Suprapubic skin (tissue), 4 donors: ENCODE data around the gene CUL9.

Experiments used
- EP300 ChIP-seq: sonication (generic); formaldehyde crosslinking; IDR thresholded peaks from one replicate; pipeline ENCODE4 v1.6.1; 2017; ENCODE audit warnings: antibody characterized with exemption
- POLR2A ChIP-seq, 2 donors: fragments of 450-650 bp; IDR thresholded peaks; one replicate each; pipeline ENCODE4 v1.6.1; 2017; ENCODE audit warnings: antibody characterized with exemption in 2 of 2, mild to moderate bottlenecking in 2 of 2, moderate library complexity in 2 of 2
- POLR2AphosphoS5 ChIP-seq, 3 donors: sonication (generic); formaldehyde crosslinking; IDR thresholded peaks; one replicate each; pipeline ENCODE4 v1.6.1; 2017; ENCODE audit warnings: antibody characterized with exemption in 3 of 3
- TF ChIP-seq, protein P1 (sequence below), 2 donors: fragments of 200-600 bp in 1 of 2; fragments of 450-650 bp in 1 of 2; sonication (generic) in 1 of 2; IDR thresholded peaks; one replicate each; pipeline ENCODE4 v1.5.1; 2016 to 2019; ENCODE audit warnings: antibody characterized with exemption in 2 of 2, mild to moderate bottlenecking in 1 of 2, moderate library complexity in 1 of 2

DNA sequence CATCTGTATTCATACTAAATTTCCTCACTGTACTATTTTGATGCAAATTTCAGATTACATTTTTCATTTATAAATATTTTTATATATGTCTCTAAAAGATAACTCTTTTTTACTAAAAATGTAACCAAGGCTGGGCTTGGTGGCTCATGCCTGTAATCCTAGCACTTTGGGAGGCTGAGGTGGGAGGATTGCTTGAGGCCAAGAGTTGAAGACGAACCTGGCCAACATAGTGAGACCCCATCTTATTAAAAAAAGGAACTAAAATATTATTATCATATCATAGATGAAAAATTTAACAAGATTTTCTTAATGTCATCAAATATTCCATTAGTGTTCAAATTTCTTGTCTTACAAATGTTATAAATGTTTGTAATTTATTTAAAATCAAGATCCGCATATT, 53.8 kb downstream of the CUL9 start:
- TF ChIP-seq, protein P1, sequence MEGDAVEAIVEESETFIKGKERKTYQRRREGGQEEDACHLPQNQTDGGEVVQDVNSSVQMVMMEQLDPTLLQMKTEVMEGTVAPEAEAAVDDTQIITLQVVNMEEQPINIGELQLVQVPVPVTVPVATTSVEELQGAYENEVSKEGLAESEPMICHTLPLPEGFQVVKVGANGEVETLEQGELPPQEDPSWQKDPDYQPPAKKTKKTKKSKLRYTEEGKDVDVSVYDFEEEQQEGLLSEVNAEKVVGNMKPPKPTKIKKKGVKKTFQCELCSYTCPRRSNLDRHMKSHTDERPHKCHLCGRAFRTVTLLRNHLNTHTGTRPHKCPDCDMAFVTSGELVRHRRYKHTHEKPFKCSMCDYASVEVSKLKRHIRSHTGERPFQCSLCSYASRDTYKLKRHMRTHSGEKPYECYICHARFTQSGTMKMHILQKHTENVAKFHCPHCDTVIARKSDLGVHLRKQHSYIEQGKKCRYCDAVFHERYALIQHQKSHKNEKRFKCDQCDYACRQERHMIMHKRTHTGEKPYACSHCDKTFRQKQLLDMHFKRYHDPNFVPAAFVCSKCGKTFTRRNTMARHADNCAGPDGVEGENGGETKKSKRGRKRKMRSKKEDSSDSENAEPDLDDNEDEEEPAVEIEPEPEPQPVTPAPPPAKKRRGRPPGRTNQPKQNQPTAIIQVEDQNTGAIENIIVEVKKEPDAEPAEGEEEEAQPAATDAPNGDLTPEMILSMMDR (IDR thresholded peaks at IDR 0.05): no peak
- TF ChIP-seq POLR2A (IDR thresholded peaks at IDR 0.05) (no peak), POLR2AphosphoS5 (IDR thresholded peaks at IDR 0.05) (no peak), EP300 (no peak)
